Endothelial cell of umbilical vein (primary cell): ENCODE results near the gene PRPS1.

Experiments
- EZH2 ChIP-seq: IDR thresholded peaks from 2 replicates; pipeline ENCODE4 v1.6.1; 2012; ENCODE audit warnings: borderline replicate concordance, low read depth, mild to moderate bottlenecking, moderate library complexity, low read length, inconsistent platforms; ENCODE audit not compliant: severe bottlenecking
- FOS ChIP-seq: IDR thresholded peaks from 2 replicates; pipeline ENCODE4 v1.6.1; 2011; ENCODE audit warnings: mild to moderate bottlenecking, low read length, moderate library complexity, borderline replicate concordance; ENCODE audit not compliant: insufficient read depth
- POLR2A ChIP-seq: IDR thresholded peaks from 2 replicates; pipeline ENCODE4 v1.6.1; 2012; ENCODE audit warnings: low read depth, mild to moderate bottlenecking, control low read depth, low read length
- POLR2AphosphoS5 ChIP-seq: IDR thresholded peaks from 2 replicates; pipeline ENCODE4 v1.6.1; 2012; ENCODE audit warnings: low read depth, mild to moderate bottlenecking, control low read depth, low read length, moderate library complexity; ENCODE audit not compliant: insufficient read depth
- TF ChIP-seq, protein P1 (sequence below), 2 donors: IDR thresholded peaks; 1 replicate in 1 of 2; 2 replicates in 1 of 2; pipeline ENCODE4 v1.5.1; 2011; ENCODE audit warnings: low read length in 2 of 2, mild to moderate bottlenecking in 2 of 2, moderate library complexity in 2 of 2, control low read depth in 1 of 2, inconsistent platforms in 1 of 2, low read depth in 1 of 2; ENCODE audit not compliant: insufficient read depth in 1 of 2; ENCODE audit errors: extremely low read depth in 1 of 2

DNA sequence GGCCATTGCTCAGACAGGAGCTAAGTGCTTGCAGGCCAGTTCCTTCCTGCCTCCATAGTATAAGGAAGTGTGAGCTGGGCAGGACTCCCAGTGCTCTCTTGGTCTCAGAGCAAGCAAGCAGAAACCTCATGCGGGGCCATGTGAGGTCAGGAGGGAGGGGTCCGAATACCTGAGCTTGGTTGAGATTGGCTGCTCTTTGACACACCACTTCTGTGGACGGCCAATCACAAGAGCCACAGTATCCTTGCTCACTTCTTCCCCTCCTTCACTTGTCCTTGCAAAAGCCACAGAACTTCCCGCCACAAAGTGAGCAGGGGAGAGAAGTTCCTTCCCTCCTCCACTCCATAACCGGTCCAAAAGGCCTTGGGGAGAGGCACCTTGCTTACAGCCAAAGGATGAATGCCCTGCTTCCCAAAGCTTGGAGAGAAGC, 56.7 kb downstream of the PRPS1 start:
- TF ChIP-seq, protein P1, sequence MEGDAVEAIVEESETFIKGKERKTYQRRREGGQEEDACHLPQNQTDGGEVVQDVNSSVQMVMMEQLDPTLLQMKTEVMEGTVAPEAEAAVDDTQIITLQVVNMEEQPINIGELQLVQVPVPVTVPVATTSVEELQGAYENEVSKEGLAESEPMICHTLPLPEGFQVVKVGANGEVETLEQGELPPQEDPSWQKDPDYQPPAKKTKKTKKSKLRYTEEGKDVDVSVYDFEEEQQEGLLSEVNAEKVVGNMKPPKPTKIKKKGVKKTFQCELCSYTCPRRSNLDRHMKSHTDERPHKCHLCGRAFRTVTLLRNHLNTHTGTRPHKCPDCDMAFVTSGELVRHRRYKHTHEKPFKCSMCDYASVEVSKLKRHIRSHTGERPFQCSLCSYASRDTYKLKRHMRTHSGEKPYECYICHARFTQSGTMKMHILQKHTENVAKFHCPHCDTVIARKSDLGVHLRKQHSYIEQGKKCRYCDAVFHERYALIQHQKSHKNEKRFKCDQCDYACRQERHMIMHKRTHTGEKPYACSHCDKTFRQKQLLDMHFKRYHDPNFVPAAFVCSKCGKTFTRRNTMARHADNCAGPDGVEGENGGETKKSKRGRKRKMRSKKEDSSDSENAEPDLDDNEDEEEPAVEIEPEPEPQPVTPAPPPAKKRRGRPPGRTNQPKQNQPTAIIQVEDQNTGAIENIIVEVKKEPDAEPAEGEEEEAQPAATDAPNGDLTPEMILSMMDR (IDR thresholded peaks at IDR 0.05; ENCODE audit: extremely low read depth in 1 of 2, insufficient read depth in 1 of 2, low read depth in 1 of 2, low read length in 2 of 2): no peak
- TF ChIP-seq POLR2AphosphoS5 (no peak), POLR2A (no peak), EZH2 (no peak), FOS (no peak)
